Measurements from ENCODE around the gene ACOXL. TPM values are rescaled to one million over a fixed set of nuclear protein-coding genes. Genes with fewer than 3 reads are reported as not detected.

Gene ACOXL
- total RNA-seq, 1 donor from 2014 or later = 0.23 TPM

DNA sequence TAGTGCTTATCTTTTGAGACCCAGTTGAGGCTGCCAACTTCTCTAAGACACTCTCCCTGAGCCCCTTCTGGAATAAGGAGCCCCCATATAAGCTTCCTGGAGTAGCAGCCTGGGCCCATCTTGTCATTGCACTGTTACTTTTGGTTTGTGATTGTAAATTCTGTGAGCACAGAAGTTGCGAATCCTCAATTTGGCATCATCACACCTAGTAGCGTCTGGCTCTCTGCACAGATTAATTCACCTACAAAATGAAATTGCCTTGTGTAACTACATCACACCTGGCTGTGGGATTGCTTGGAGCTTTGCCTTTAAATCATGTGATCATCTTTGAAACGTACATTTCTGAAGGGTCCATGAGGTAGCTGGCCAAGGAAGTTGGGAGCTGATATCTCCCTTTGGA lies 195.2 kb downstream of the ACOXL start:
- Histone ChIP-seq H3K27ac (ENCODE audit: low read depth, low read length) (no peak overlapping the region), H3K4me2 (ENCODE audit: low read length) (no peak overlapping the region), H3K4me3 (ENCODE audit: insufficient read depth, low read depth, low read length) (no peak overlapping the region), H3K27me3 (ENCODE audit: insufficient read depth, low read length) (peaks cover 3% of the 10 kb centered on the region), H3K9ac (ENCODE audit: low read length) (no peak overlapping the region), H3K79me2 (ENCODE audit: insufficient read depth, low read length) (no peaks in the 10 kb centered on the region), H3K9me3 (ENCODE audit: insufficient read depth, low read depth, low read length) (peaks cover 7% of the 10 kb centered on the region), H4K20me1 (ENCODE audit: insufficient read depth, low read length) (no peaks in the 10 kb centered on the region), H3K4me1 (ENCODE audit: insufficient read depth, low read length) (no peaks in the 10 kb centered on the region), H3K36me3 (ENCODE audit: insufficient read depth, low read length) (no peaks in the 10 kb centered on the region), H2AFZ (ENCODE audit: low read depth, low read length) (no peak overlapping the region)
- Mint-ChIP-seq H3K36me3 (ENCODE audit: low read depth, unreplicated experiment) (no peaks in the 10 kb centered on the region), H3K27ac (ENCODE audit: unreplicated experiment) (no peak overlapping the region), H3K4me3 (ENCODE audit: unreplicated experiment) (no peak overlapping the region), H3K27me3 (ENCODE audit: low read depth, unreplicated experiment) (peaks cover 3% of the 10 kb centered on the region), H3K4me1 (ENCODE audit: low read depth, unreplicated experiment) (no peaks in the 10 kb centered on the region), H3K9me3 (ENCODE audit: unreplicated experiment) (peaks cover 22% of the 10 kb centered on the region)
- no peak for DNase-seq (ENCODE audit: low read depth)
- TF ChIP-seq CTCF (IDR thresholded peaks at IDR 0.05; ENCODE audit: insufficient read depth, low read depth, low read length) (no peak), EZH2 (IDR thresholded peaks at IDR 0.05; ENCODE audit: insufficient read depth, low read length) (no peak)
- no peak for FAIRE-seq

GRCh38 chr2:110929528-110929927 lies 197.2 kb downstream of the ACOXL start:
- FAIRE-seq = no peak

More at GRCh38 chr2:110929528-110929927, 197.2 kb downstream of the ACOXL start:
- no peak overlapping the region for H3K4me3 ChIP-seq (ENCODE audit: insufficient read depth, low read depth, low read length)
- no peak overlapping the region for H2AFZ ChIP-seq (ENCODE audit: low read depth, low read length)
- Mint-ChIP-seq H3K4me3 (ENCODE audit: unreplicated experiment) (no peak overlapping the region), H3K27ac (ENCODE audit: unreplicated experiment) (no peak overlapping the region), H3K27me3 (ENCODE audit: low read depth, unreplicated experiment) (peaks cover 4% of the 10 kb centered on the region), H3K36me3 (ENCODE audit: low read depth, unreplicated experiment) (no peaks in the 10 kb centered on the region), H3K4me1 (ENCODE audit: low read depth, unreplicated experiment) (peaks cover under 1% of the 10 kb centered on the region), H3K9me3 (ENCODE audit: unreplicated experiment) (peaks cover 20% of the 10 kb centered on the region)
- peaks cover 7% of the 10 kb centered on the region for H3K9me3 ChIP-seq (ENCODE audit: insufficient read depth, low read depth, low read length)
- peaks cover 2% of the 10 kb centered on the region for H3K27me3 ChIP-seq (ENCODE audit: insufficient read depth, low read length)
- H3K79me2 ChIP-seq (ENCODE audit: insufficient read depth, low read length) = no peaks in the 10 kb centered on the region
- no peak for DNase-seq (ENCODE audit: low read depth)
- no peaks in the 10 kb centered on the region for H4K20me1 ChIP-seq (ENCODE audit: insufficient read depth, low read length)
- H3K36me3 ChIP-seq (ENCODE audit: insufficient read depth, low read length) = no peaks in the 10 kb centered on the region
- no peak overlapping the region for H3K4me2 ChIP-seq (ENCODE audit: low read length)
- no peak overlapping the region for H3K27ac ChIP-seq (ENCODE audit: low read depth, low read length)
- H3K9ac ChIP-seq (ENCODE audit: low read length) = no peak overlapping the region
- H3K4me1 ChIP-seq (ENCODE audit: insufficient read depth, low read length) = no peaks in the 10 kb centered on the region
- TF ChIP-seq EZH2 (IDR thresholded peaks at IDR 0.05; ENCODE audit: insufficient read depth, low read length) (no peak), CTCF (IDR thresholded peaks at IDR 0.05; ENCODE audit: insufficient read depth, low read depth, low read length) (no peak)

Measured in astrocyte (in vitro differentiated cells and primary cell).